ENCODE results near the gene CLEC2D. TPM values are rescaled to one million over a fixed set of nuclear protein-coding genes. Genes with fewer than 3 reads are reported as not detected.
"Not testable (repeated sequence)": the region's sequence is repeated elsewhere in the genome, so short reads cannot be mapped to it uniquely, and the experiment has no call there.

Gene CLEC2D
- total RNA-seq, 1 donor from 2014 or later, result 13.5 TPM

- Histone ChIP-seq H3K36me3 (no peaks in the 10 kb centered on the region), H3K4me1 (no peaks in the 10 kb centered on the region), H3K9me3 (no peaks in the 10 kb centered on the region), H3K4me3 (no peak overlapping the region), H3K27ac (no peak overlapping the region), H3K27me3 (no peaks in the 10 kb centered on the region)
- intact Hi-C loops (cut with DNase I), result no loop called here
- TF ChIP-seq CTCF (IDR thresholded peaks at IDR 0.05) (no peak), POLR2A (IDR thresholded peaks at IDR 0.05) (no peak), POLR2AphosphoS5 (IDR thresholded peaks at IDR 0.05; ENCODE audit: insufficient read depth in 1 of 2, low read depth in 1 of 2) (no peak)
- DNase-seq (ENCODE audit: extremely low spot score in 2 of 2), result no peak
Observed at GRCh38 chr12:9640024-9640423, 29.5 kb upstream of the CLEC2D start.

GRCh38 chr12:9642606-9643265, 26.8 kb upstream of the CLEC2D start:
- Histone ChIP-seq H3K36me3 (no peaks in the 10 kb centered on the region), H3K27ac (no peak overlapping the region), H3K27me3 (no peaks in the 10 kb centered on the region), H3K4me3 (no peak overlapping the region), H3K4me1 (peaks cover 5% of the 10 kb centered on the region), H3K9me3 (no peaks in the 10 kb centered on the region)
- intact Hi-C loops (cut with DNase I), result no loop called here
- no peak for TF ChIP-seq POLR2AphosphoS5 (IDR thresholded peaks at IDR 0.05; ENCODE audit: insufficient read depth in 1 of 2, low read depth in 1 of 2)
- TF ChIP-seq POLR2A (IDR thresholded peaks at IDR 0.05), result no peak
- no peak for TF ChIP-seq CTCF (IDR thresholded peaks at IDR 0.05)
- DNase-seq (ENCODE audit: extremely low spot score in 2 of 2), result no peak

DNA sequence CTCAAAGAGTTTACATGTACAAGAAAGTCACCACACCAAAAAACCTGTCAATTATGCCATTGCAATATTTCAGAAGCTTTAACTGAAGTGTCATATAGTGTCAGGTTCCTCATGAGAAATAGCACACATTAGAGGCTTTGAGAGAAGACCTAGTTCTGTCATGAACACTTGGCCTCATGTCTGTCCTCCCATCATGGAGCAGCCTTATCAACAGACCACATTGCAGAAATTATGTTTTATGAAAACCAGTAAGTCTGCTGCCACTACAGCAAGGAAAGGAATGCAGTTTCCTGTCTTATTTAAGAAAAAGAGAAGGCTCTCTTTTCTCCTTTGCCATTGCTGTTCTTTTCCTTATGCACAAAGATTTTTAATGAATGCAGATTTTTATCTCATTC, 26.2 kb upstream of the CLEC2D start:
- intact Hi-C loops (cut with DNase I), result no loop called here
- Histone ChIP-seq H3K4me3 (no peak overlapping the region), H3K36me3 (no peaks in the 10 kb centered on the region), H3K9me3 (no peaks in the 10 kb centered on the region), H3K27ac (no peak overlapping the region), H3K27me3 (no peaks in the 10 kb centered on the region), H3K4me1 (peaks cover 6% of the 10 kb centered on the region)
- no peak for TF ChIP-seq POLR2AphosphoS5 (IDR thresholded peaks at IDR 0.05; ENCODE audit: insufficient read depth in 1 of 2, low read depth in 1 of 2)
- no peak for TF ChIP-seq POLR2A (IDR thresholded peaks at IDR 0.05)
- no peak for TF ChIP-seq CTCF (IDR thresholded peaks at IDR 0.05)
- no peak for DNase-seq (ENCODE audit: extremely low spot score in 2 of 2)

DNA sequence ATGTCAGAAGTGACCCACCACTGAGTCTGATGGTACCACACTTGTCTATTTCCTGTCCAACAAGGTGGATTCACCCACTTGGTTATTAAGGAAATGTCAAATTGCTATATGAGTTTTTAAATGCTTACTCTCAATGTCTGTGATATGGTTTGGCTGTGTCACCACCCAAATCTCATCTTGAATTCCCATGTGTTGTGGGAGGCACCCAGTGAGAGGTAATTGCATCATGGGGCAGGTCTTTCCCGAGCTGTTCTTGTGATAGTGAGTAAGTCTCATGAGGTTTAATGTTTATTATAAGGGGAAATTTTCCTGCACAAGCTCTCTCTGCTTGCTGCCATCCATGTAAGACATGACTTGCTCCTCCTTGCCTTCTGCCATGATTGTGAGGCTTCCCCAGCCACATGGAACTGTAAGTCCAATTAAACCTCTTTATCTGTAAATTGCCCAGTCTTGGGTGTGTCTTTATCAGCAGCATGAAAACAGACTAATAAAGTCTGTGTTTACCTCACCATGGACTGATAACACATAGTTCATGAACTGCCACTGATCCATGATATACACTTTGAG, 24.4 kb upstream of the CLEC2D start:
- H3K9me3 ChIP-seq; H3K4me3 ChIP-seq; DNase-seq (ENCODE audit: extremely low spot score in 2 of 2); H3K27ac ChIP-seq; intact Hi-C loops (cut with DNase I); H3K27me3 ChIP-seq; H3K36me3 ChIP-seq: not testable (repeated sequence)
- peaks cover 18% of the 10 kb centered on the region for H3K4me1 ChIP-seq

GRCh38 chr12:9646794-9647781, 22.4 kb upstream of the CLEC2D start:
- intact Hi-C loops (cut with DNase I), result no loop called here
- Histone ChIP-seq H3K9me3 (no peaks in the 10 kb centered on the region), H3K36me3 (no peaks in the 10 kb centered on the region), H3K4me1 (peaks cover 35% of the 10 kb centered on the region), H3K27me3 (no peaks in the 10 kb centered on the region), H3K4me3 (peak overlapping the region; percentile 75 to 93), H3K27ac (peak overlapping the region; percentile 94)
- DNase-seq (ENCODE audit: extremely low spot score in 2 of 2), result no peak
- TF ChIP-seq CTCF (IDR thresholded peaks at IDR 0.05), result no peak
- no peak for TF ChIP-seq POLR2A (IDR thresholded peaks at IDR 0.05)
- no peak for TF ChIP-seq POLR2AphosphoS5 (IDR thresholded peaks at IDR 0.05; ENCODE audit: insufficient read depth in 1 of 2, low read depth in 1 of 2)

Measured in vagina (tissue), 2 donors.